AG10803 (cell line): ENCODE data around the gene ZFR2.

Experiments used
- DNase-seq: peaks from one replicate; pipeline ENCODE4 v3.0.0; 2010; ENCODE audit warnings: low read depth
- H3K4me3 ChIP-seq: 2 replicates; pipeline ENCODE4 v1.5.1; 2011; ENCODE audit warnings: mild to moderate bottlenecking, low read length, control low read depth
- CTCF ChIP-seq: conservative IDR thresholded peaks from 2 replicates; pipeline ENCODE4 v1.5.1; 2011; ENCODE audit warnings: mild to moderate bottlenecking, low read length, control low read depth, inconsistent platforms

ZFR2 gene

GRCh38 chr19:3837922-3838321 is 30.9 kb downstream of the ZFR2 start:
- TF ChIP-seq CTCF: no peak
- no peak overlapping the region for H3K4me3 ChIP-seq
- DNase-seq: no peak

DNA sequence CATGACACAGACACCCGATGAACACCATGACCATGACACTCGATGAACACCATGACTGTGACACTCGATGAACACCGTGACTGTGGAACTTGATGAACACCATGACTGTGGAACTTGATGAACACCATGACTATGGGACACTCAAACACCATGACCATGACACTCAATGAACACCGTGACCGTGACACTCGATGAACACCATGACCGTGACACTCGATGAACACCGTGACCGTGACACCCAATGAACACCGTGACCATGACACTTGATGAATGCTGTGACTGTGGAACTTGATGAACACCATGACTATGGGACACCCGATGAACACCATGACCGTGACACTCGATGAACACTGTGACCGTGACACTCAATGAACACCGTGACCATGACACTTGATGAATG is 31.5 kb downstream of the ZFR2 start:
- no peak overlapping the region for H3K4me3 ChIP-seq
- DNase-seq: no peak
- TF ChIP-seq CTCF: no peak

DNA sequence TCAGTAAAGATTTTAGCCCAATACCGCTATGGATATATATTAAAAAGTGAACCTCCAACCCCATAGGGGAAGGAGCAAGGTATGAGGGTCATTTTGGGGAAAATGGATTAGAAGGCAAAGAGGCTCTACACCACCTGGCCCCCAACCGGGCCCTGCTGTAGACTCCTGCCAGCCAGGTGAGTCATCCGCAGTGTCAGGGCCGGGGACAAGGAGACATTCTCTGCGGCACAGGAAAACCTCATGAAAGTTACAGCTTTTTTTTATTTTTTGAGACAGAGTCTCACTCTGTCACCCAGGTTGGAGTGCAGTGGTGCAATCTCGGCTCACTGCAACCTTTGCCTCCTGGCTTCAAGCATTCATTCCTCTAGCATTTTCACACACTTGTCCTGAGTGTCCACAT is 32.0 kb downstream of the ZFR2 start:
- H3K4me3 ChIP-seq: no peak overlapping the region
- no peak for DNase-seq
- no peak for TF ChIP-seq CTCF

- no peak overlapping the region for H3K4me3 ChIP-seq
- no peak for DNase-seq
- TF ChIP-seq CTCF: no peak
These were observed 33.8 kb downstream of the ZFR2 start for GRCh38 chr19:3835055-3835435.

DNA sequence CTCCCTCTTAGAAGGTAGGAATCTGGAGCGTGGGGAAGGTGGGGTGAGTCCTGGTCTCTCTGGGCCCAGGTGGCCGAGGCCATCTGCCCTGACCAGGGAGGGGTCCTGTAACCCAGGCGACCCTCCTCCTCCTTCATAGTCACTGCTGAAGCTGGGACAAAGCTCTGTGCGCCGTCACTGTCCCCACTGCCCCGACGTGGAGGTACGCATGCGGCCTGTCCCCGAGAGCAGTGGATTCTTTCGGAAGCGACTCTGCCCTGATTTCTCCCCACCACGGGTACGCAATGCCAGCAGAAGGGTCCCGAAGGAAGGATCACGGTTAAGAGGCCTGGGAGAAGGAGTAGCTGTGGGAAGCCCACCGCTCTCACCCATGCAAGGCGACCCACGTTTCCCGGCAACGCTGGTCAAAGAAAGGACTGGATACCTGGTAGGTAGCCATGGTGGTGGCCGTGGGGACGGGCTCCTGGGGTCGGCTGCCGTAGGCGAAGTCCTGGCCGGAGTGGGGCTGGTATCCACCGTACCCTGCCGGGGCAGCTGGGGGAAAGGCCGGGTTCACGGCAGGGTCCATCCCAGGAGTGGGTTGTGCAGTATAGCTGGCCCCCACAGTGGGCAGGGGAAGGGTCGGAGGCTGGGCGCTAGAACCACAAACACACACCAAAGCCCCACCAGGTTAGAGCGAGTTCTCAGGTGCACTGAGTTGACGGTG is 34.3 kb downstream of the ZFR2 start:
- no peak for DNase-seq

DNA sequence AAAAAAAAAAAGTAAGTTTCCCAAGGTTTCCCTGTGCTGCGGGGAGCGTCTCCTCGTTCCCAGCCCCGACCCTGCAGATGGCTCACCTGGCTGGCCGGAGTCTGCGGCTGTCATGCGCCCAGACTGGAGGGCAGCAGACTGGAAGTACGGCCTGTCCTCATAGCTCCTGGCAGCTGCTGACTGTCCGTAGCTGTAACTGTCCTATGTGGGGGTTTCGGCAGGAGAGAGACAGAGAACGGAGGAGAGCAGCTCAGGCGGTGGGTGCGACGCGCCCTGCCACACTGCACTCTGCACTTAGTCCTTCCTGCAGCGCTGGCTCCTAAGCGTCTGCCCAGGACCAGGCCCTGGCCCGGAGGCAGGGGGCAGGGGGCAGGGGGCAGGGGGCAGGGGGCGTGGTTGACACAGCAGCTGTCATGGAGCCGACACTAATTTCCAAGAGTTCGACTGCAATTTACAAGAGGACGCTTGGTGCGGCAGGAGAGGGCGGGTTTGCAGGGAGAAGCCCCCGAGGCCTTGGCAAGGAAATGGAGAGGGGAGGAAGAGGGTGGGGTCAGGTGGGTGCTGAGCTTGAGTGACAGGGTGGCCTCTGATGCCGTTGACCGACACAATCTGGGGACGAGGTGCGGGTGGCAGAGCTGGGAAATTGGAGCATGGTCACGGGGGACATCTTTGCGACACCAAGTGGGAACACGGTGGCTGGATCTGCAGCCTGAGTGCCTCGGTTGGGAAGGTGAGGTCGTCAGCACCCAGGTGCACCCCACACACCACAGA is 35.1 kb downstream of the ZFR2 start:
- DNase-seq: no peak
- TF ChIP-seq CTCF: no peak
- no peak overlapping the region for H3K4me3 ChIP-seq

More for the DNA sequence above, 34.3 kb downstream of the ZFR2 start:
- no peak overlapping the region for H3K4me3 ChIP-seq
- TF ChIP-seq CTCF: no peak

GRCh38 chr19:3832001-3832400 is 36.8 kb downstream of the ZFR2 start:
- TF ChIP-seq CTCF: no peak

More at GRCh38 chr19:3832001-3832400, 36.8 kb downstream of the ZFR2 start:
- no peak for DNase-seq
- no peak overlapping the region for H3K4me3 ChIP-seq
